Measurements from ENCODE around the gene CTTNBP2.

Gene CTTNBP2

GRCh38 chr7:117790251-117790650 is 83.0 kb downstream of the CTTNBP2 start:
- no peaks in the 10 kb centered on the region for H4K20me1 ChIP-seq (ENCODE audit: low read depth, low read length)
- H3K9ac ChIP-seq (ENCODE audit: low read length) = no peak overlapping the region
- no peaks in the 10 kb centered on the region for H3K9me3 ChIP-seq (ENCODE audit: insufficient read depth, low read length)
- H3K4me2 ChIP-seq (ENCODE audit: low read depth, low read length, poor library complexity, severe bottlenecking) = no peak overlapping the region
- H2AFZ ChIP-seq (ENCODE audit: low read depth, low read length, severe bottlenecking) = no peak overlapping the region
- H3K79me2 ChIP-seq (ENCODE audit: insufficient read depth, low read length) = no peaks in the 10 kb centered on the region
- H3K27ac ChIP-seq (ENCODE audit: low read depth, low read length) = no peak overlapping the region
- no peaks in the 10 kb centered on the region for H3K27me3 ChIP-seq (ENCODE audit: low read length)
- no peaks in the 10 kb centered on the region for H3K36me3 ChIP-seq (ENCODE audit: low read length)
- no peaks in the 10 kb centered on the region for H3K9me2 ChIP-seq (replicated peaks; ENCODE audit: insufficient read depth, low read length)
- no peak for TF ChIP-seq CTCF (IDR thresholded peaks at IDR 0.05; ENCODE audit: insufficient read depth, low read length, poor library complexity, severe bottlenecking)
- TF ChIP-seq EZH2phosphoT487 (conservative IDR thresholded peaks at IDR 0.05; ENCODE audit: low read length) = no peak
- no peaks in the 10 kb centered on the region for H3F3A ChIP-seq (ENCODE audit: insufficient read depth)
- no peak overlapping the region for H3K4me3 ChIP-seq (ENCODE audit: insufficient read depth, low read length, poor library complexity, severe bottlenecking)

GRCh38 chr7:117785431-117785830 is 87.8 kb downstream of the CTTNBP2 start:
- TF ChIP-seq EZH2phosphoT487 (conservative IDR thresholded peaks at IDR 0.05; ENCODE audit: low read length) (no peak), CTCF (IDR thresholded peaks at IDR 0.05; ENCODE audit: insufficient read depth, low read length, poor library complexity, severe bottlenecking) (no peak)
- no peak overlapping the region for H3K27ac ChIP-seq (ENCODE audit: low read depth, low read length)

GRCh38 chr7:117784315-117784714 is 88.9 kb downstream of the CTTNBP2 start:
- TF ChIP-seq EZH2phosphoT487 (conservative IDR thresholded peaks at IDR 0.05; ENCODE audit: low read length) = no peak
- TF ChIP-seq CTCF (IDR thresholded peaks at IDR 0.05; ENCODE audit: insufficient read depth, low read length, poor library complexity, severe bottlenecking) = no peak
- Histone ChIP-seq H2AFZ (ENCODE audit: low read depth, low read length, severe bottlenecking) (no peak overlapping the region), H3K4me3 (ENCODE audit: insufficient read depth, low read length, poor library complexity, severe bottlenecking) (no peak overlapping the region), H3K4me2 (ENCODE audit: low read depth, low read length, poor library complexity, severe bottlenecking) (no peak overlapping the region), H3K36me3 (ENCODE audit: low read length) (no peaks in the 10 kb centered on the region), H3K9me3 (ENCODE audit: insufficient read depth, low read length) (no peaks in the 10 kb centered on the region), H3F3A (ENCODE audit: insufficient read depth) (no peaks in the 10 kb centered on the region), H3K27ac (ENCODE audit: low read depth, low read length) (no peak overlapping the region), H3K79me2 (ENCODE audit: insufficient read depth, low read length) (no peaks in the 10 kb centered on the region), H3K9ac (ENCODE audit: low read length) (no peak overlapping the region), H4K20me1 (ENCODE audit: low read depth, low read length) (no peaks in the 10 kb centered on the region), H3K27me3 (ENCODE audit: low read length) (no peaks in the 10 kb centered on the region), H3K9me2 (replicated peaks; ENCODE audit: insufficient read depth, low read length) (no peaks in the 10 kb centered on the region)

More at GRCh38 chr7:117785431-117785830, 87.8 kb downstream of the CTTNBP2 start:
- no peaks in the 10 kb centered on the region for H3K79me2 ChIP-seq (ENCODE audit: insufficient read depth, low read length)
- no peak overlapping the region for H3K4me3 ChIP-seq (ENCODE audit: insufficient read depth, low read length, poor library complexity, severe bottlenecking)
- H3K36me3 ChIP-seq (ENCODE audit: low read length) = no peaks in the 10 kb centered on the region
- H3F3A ChIP-seq (ENCODE audit: insufficient read depth) = no peaks in the 10 kb centered on the region
- no peak overlapping the region for H3K9ac ChIP-seq (ENCODE audit: low read length)
- no peaks in the 10 kb centered on the region for H3K27me3 ChIP-seq (ENCODE audit: low read length)
- H4K20me1 ChIP-seq (ENCODE audit: low read depth, low read length) = no peaks in the 10 kb centered on the region
- no peak overlapping the region for H3K4me2 ChIP-seq (ENCODE audit: low read depth, low read length, poor library complexity, severe bottlenecking)
- no peak overlapping the region for H2AFZ ChIP-seq (ENCODE audit: low read depth, low read length, severe bottlenecking)
- H3K9me2 ChIP-seq (replicated peaks; ENCODE audit: insufficient read depth, low read length) = no peaks in the 10 kb centered on the region
- H3K9me3 ChIP-seq (ENCODE audit: insufficient read depth, low read length) = no peaks in the 10 kb centered on the region
